Esophagus squamous epithelium (tissue), 4 donors: Measurements from ENCODE around the gene TYRO3.

ENCODE experiments used
- CTCF ChIP-seq, 6 experiments: fragments of 450-650 bp in 4 of 6; fragments of 200-600 bp in 2 of 6; sonication (generic) in 2 of 6; IDR thresholded peaks; one replicate each; pipeline ENCODE4 v1.5.1; 2016 to 2019; ENCODE audit warnings: antibody characterized with exemption in 6 of 6, mild to moderate bottlenecking in 4 of 6, moderate library complexity in 4 of 6
- POLR2A ChIP-seq, 4 donors: fragments of 450-650 bp; IDR thresholded peaks; one replicate each; pipeline ENCODE4 v1.6.1; 2017; ENCODE audit warnings: antibody characterized with exemption in 4 of 4, mild to moderate bottlenecking in 4 of 4, moderate library complexity in 3 of 4

- TF ChIP-seq CTCF (IDR thresholded peaks at IDR 0.05): no peak
- no peak for TF ChIP-seq POLR2A (IDR thresholded peaks at IDR 0.05)
Measured at GRCh38 chr15:41630616-41631217, 71.7 kb downstream of the TYRO3 start.
